Upper lobe of left lung (tissue), 6 donors: ENCODE results near the gene PRF1. TPM values are rescaled to one million over a fixed set of nuclear protein-coding genes. Genes with fewer than 3 reads are reported as not detected.

ENCODE experiments used
- ATAC-seq, 2 donors: fragments of 200-7000 bp; cut with Tn5 transposase; one replicate each; pipeline ENCODE4 v1.9.1; 2022; ENCODE audit warnings: mild to moderate bottlenecking in 2 of 2, moderate library complexity in 2 of 2; ENCODE audit not compliant: low FRiP score in 2 of 2
- DNase-seq, 2 donors: peaks; one replicate each; pipeline ENCODE4 v3.0.0-alpha.2; 2019 to 2020
- H3K27ac ChIP-seq, 4 donors: fragments of 200-600 bp; sonication (generic); one replicate each; pipeline ENCODE4 v1.5.1; 2016 to 2019
- H3K27me3 ChIP-seq, 4 donors: fragments of 200-600 bp; sonication (generic); one replicate each; pipeline ENCODE4 v1.5.1; 2017 to 2019
- H3K36me3 ChIP-seq, 4 donors: fragments of 200-600 bp; sonication (generic); one replicate each; pipeline ENCODE4 v1.5.1; 2016 to 2019
- H3K4me1 ChIP-seq, 4 donors: fragments of 200-600 bp; sonication (generic); one replicate each; pipeline ENCODE4 v1.5.1; 2018 to 2019
- H3K4me3 ChIP-seq, 4 donors: fragments of 200-600 bp; sonication (generic); one replicate each; pipeline ENCODE4 v1.5.1; 2017 to 2019; ENCODE audit warnings: mild to moderate bottlenecking in 2 of 4, moderate library complexity in 1 of 4
- H3K9me3 ChIP-seq, 4 donors: fragments of 200-600 bp; sonication (generic); one replicate each; pipeline ENCODE4 v1.5.1; 2018 to 2019
- CTCF ChIP-seq, 6 experiments: fragments of 450-650 bp in 4 of 6; fragments of 200-600 bp in 2 of 6; sonication (generic) in 2 of 6; IDR thresholded peaks; one replicate each; pipeline ENCODE4 v1.5.1; 2016 to 2019; ENCODE audit warnings: antibody characterized with exemption in 6 of 6
- EP300 ChIP-seq, 4 donors: sonication (generic); formaldehyde crosslinking; IDR thresholded peaks; one replicate each; pipeline ENCODE4 v1.5.1; 2017; ENCODE audit warnings: antibody characterized with exemption in 4 of 4, control low read depth in 2 of 4
- POLR2A ChIP-seq, 4 donors: fragments of 450-650 bp; IDR thresholded peaks; one replicate each; pipeline ENCODE4 v1.5.1; 2016 to 2017; ENCODE audit warnings: antibody characterized with exemption in 4 of 4, mild to moderate bottlenecking in 2 of 4
- POLR2AphosphoS5 ChIP-seq, 2 donors: sonication (generic); formaldehyde crosslinking; IDR thresholded peaks; one replicate each; pipeline ENCODE4 v1.5.1; 2017; ENCODE audit warnings: antibody characterized with exemption in 2 of 2
- WGBS, 2 donors: methylation state at CpG; one replicate each; pipeline ENCODE4 v1.1.5; 2017 to 2018; 5-methylcytosine and 5-hydroxymethylcytosine counted together
- total RNA-seq, 6 donors: library from RNA; depleted of rRNA in 4 of 6; stranded (reverse); fragments of >200 nt in 4 of 6; gene quantifications; one replicate each; pipeline versions ENCODE4 v1.1.0 to v1.2.1, GENCODE V29; 2016 to 2021
- donor health status: DM: no; HTN: no; CAD: no; lungs with moderate emphysema.
- donor health status: DM: no; HTN: yes; CAD: no; lungs with severe emphysema.

The PRF1 gene
- total RNA-seq, 6 donors from 2014 or later = 6.3 to 26.9 (median 15.9) TPM

- 86 to 87% methylated on average over 11 of the region's 11 CpGs for WGBS, 2 donors
- DNase-seq (no peak), ATAC-seq (no peak)
- no peak overlapping the region for H3K27ac ChIP-seq
- no peaks in the 10 kb centered on the region for H3K9me3 ChIP-seq
- peaks cover 0 to 10% (median 0%) of the 10 kb centered on the region in 4 donors for H3K36me3 ChIP-seq
- TF ChIP-seq POLR2A (IDR thresholded peaks at IDR 0.05) (no peak), CTCF (IDR thresholded peaks at IDR 0.05) (no peak), EP300 (IDR thresholded peaks at IDR 0.05) (no peak), POLR2AphosphoS5 (IDR thresholded peaks at IDR 0.05) (no peak)
- no peak overlapping the region for H3K4me3 ChIP-seq
- peaks cover 16 to 25% (median 21%) of the 10 kb centered on the region in 4 donors for H3K4me1 ChIP-seq
- H3K27me3 ChIP-seq = no peaks in the 10 kb centered on the region
Observed at GRCh38 chr10:70573599-70574506, 28.7 kb downstream of the PRF1 start.

GRCh38 chr10:70571636-70572439, 30.7 kb downstream of the PRF1 start:
- Histone ChIP-seq H3K4me1 (peaks cover 16 to 17% (median 16%) of the 10 kb centered on the region in 4 donors), H3K27me3 (no peaks in the 10 kb centered on the region), H3K4me3 (no peak overlapping the region), H3K27ac (no peak overlapping the region), H3K9me3 (no peaks in the 10 kb centered on the region), H3K36me3 (peaks cover 0 to 23% (median 8%) of the 10 kb centered on the region in 4 donors)
- DNase-seq (no peak), ATAC-seq (no peak)
- 80 to 87% methylated on average over 12 to 15 of the region's 16 CpGs for WGBS, 2 donors
- TF ChIP-seq POLR2A (IDR thresholded peaks at IDR 0.05) (no peak), POLR2AphosphoS5 (IDR thresholded peaks at IDR 0.05) (no peak), EP300 (IDR thresholded peaks at IDR 0.05) (no peak), CTCF (IDR thresholded peaks at IDR 0.05) (no peak)

GRCh38 chr10:70571236-70571635, 31.3 kb downstream of the PRF1 start:
- no peak overlapping the region for H3K4me3 ChIP-seq
- TF ChIP-seq POLR2A (IDR thresholded peaks at IDR 0.05) (no peak), EP300 (IDR thresholded peaks at IDR 0.05) (no peak), CTCF (IDR thresholded peaks at IDR 0.05) (no peak), POLR2AphosphoS5 (IDR thresholded peaks at IDR 0.05) (no peak)
- peaks cover 0 to 29% (median 10%) of the 10 kb centered on the region in 4 donors for H3K36me3 ChIP-seq
- WGBS, 2 donors = 68 to 83% methylated on average over 4 of the region's 4 CpGs
- H3K9me3 ChIP-seq = no peaks in the 10 kb centered on the region
- H3K27ac ChIP-seq = no peak overlapping the region
- ATAC-seq (no peak), DNase-seq (no peak)
- H3K4me1 ChIP-seq = peaks cover 10% of the 10 kb centered on the region in 4 donors
- H3K27me3 ChIP-seq = no peaks in the 10 kb centered on the region

GRCh38 chr10:70568781-70569495, 33.6 kb downstream of the PRF1 start:
- no peaks in the 10 kb centered on the region for H3K27me3 ChIP-seq
- no peak overlapping the region for H3K4me3 ChIP-seq
- 94 to 100% methylated on average over 3 to 7 of the region's 7 CpGs for WGBS, 2 donors
- DNase-seq = no peak
- no peak for ATAC-seq
- peaks cover 0 to 52% (median 17%) of the 10 kb centered on the region in 4 donors for H3K36me3 ChIP-seq
- no peak for TF ChIP-seq CTCF (IDR thresholded peaks at IDR 0.05)
- no peak for TF ChIP-seq EP300 (IDR thresholded peaks at IDR 0.05)
- no peak for TF ChIP-seq POLR2AphosphoS5 (IDR thresholded peaks at IDR 0.05)
- no peak for TF ChIP-seq POLR2A (IDR thresholded peaks at IDR 0.05)
- no peaks in the 10 kb centered on the region for H3K9me3 ChIP-seq
- H3K27ac ChIP-seq = no peak overlapping the region
- H3K4me1 ChIP-seq = no peaks in the 10 kb centered on the region
